Stimulated activated naive CD8-positive, alpha-beta T cell treated with anti-CD3 and anti-CD28 coated beads, Interleukin-15, Interleukin-2, amounts not matched to agents 100 ng/mL and 50 ng/mL, for 24 hours (primary cell): Measurements from ENCODE around the gene PSMB9.

Source experiments
- H3K27ac Mint-ChIP-seq: one replicate; pipeline ENCODE4 v1.8.0; 2021; ENCODE audit warnings: mild to moderate bottlenecking, mixed read lengths
- H3K27me3 Mint-ChIP-seq: one replicate; pipeline ENCODE4 v1.8.0; 2021; ENCODE audit warnings: mixed read lengths
- H3K36me3 Mint-ChIP-seq: one replicate; pipeline ENCODE4 v1.8.0; 2021; ENCODE audit warnings: low read depth, mixed read lengths
- H3K4me1 Mint-ChIP-seq: one replicate; pipeline ENCODE4 v1.8.0; 2021; ENCODE audit warnings: low read depth, mixed read lengths
- H3K4me3 Mint-ChIP-seq: one replicate; pipeline ENCODE4 v1.8.0; 2021; ENCODE audit warnings: mild to moderate bottlenecking, mixed read lengths
- H3K9me3 Mint-ChIP-seq: one replicate; pipeline ENCODE4 v1.8.0; 2021; ENCODE audit warnings: mixed read lengths

PSMB9 gene

GRCh38 chr6:32890831-32891230 is 36.8 kb downstream of the PSMB9 start:
- Mint-ChIP-seq H3K36me3 (no peaks in the 10 kb centered on the region), H3K27ac (no peak overlapping the region), H3K9me3 (no peaks in the 10 kb centered on the region), H3K4me3 (no peak overlapping the region), H3K27me3 (no peaks in the 10 kb centered on the region), H3K4me1 (peaks cover 11% of the 10 kb centered on the region)

- Mint-ChIP-seq H3K36me3 (peaks cover 16% of the 10 kb centered on the region), H3K27me3 (no peaks in the 10 kb centered on the region), H3K27ac (peak overlapping the region; percentile 95), H3K4me3 (peak overlapping the region; percentile 97), H3K4me1 (peaks cover 35% of the 10 kb centered on the region), H3K9me3 (no peaks in the 10 kb centered on the region)
These were observed 40.4 kb downstream of the PSMB9 start for GRCh38 chr6:32894085-32895005.

GRCh38 chr6:32895006-32895345 is 41.0 kb downstream of the PSMB9 start:
- Mint-ChIP-seq H3K36me3 (peaks cover 16% of the 10 kb centered on the region), H3K4me1 (peaks cover 35% of the 10 kb centered on the region), H3K4me3 (peak overlapping the region; percentile 97), H3K9me3 (no peaks in the 10 kb centered on the region), H3K27me3 (no peaks in the 10 kb centered on the region), H3K27ac (peak overlapping the region; percentile 85)

GRCh38 chr6:32903952-32904351 is 50.0 kb downstream of the PSMB9 start:
- Mint-ChIP-seq H3K27me3 (peaks cover 3% of the 10 kb centered on the region), H3K9me3 (no peaks in the 10 kb centered on the region), H3K4me1 (no peaks in the 10 kb centered on the region), H3K27ac (no peak overlapping the region), H3K36me3 (peaks cover 11% of the 10 kb centered on the region), H3K4me3 (no peak overlapping the region)

GRCh38 chr6:32905078-32905477 is 51.1 kb downstream of the PSMB9 start:
- peaks cover 3% of the 10 kb centered on the region for H3K27me3 Mint-ChIP-seq
- H3K36me3 Mint-ChIP-seq, result peaks cover 11% of the 10 kb centered on the region
- H3K4me1 Mint-ChIP-seq, result no peaks in the 10 kb centered on the region
- H3K9me3 Mint-ChIP-seq, result no peaks in the 10 kb centered on the region
- no peak overlapping the region for H3K27ac Mint-ChIP-seq
- H3K4me3 Mint-ChIP-seq, result no peak overlapping the region

- no peaks in the 10 kb centered on the region for H3K9me3 Mint-ChIP-seq
- H3K4me3 Mint-ChIP-seq, result no peak overlapping the region
- no peak overlapping the region for H3K27ac Mint-ChIP-seq
- peaks cover 3% of the 10 kb centered on the region for H3K36me3 Mint-ChIP-seq
- H3K27me3 Mint-ChIP-seq, result peaks cover 9% of the 10 kb centered on the region
- no peaks in the 10 kb centered on the region for H3K4me1 Mint-ChIP-seq
These were observed 52.5 kb downstream of the PSMB9 start for GRCh38 chr6:32906539-32906938.

- peaks cover 10% of the 10 kb centered on the region for H3K27me3 Mint-ChIP-seq
- H3K4me3 Mint-ChIP-seq, result no peak overlapping the region
- no peaks in the 10 kb centered on the region for H3K9me3 Mint-ChIP-seq
- no peak overlapping the region for H3K27ac Mint-ChIP-seq
- no peaks in the 10 kb centered on the region for H3K4me1 Mint-ChIP-seq
- no peaks in the 10 kb centered on the region for H3K36me3 Mint-ChIP-seq
These were observed 54.9 kb downstream of the PSMB9 start for GRCh38 chr6:32908897-32909296.
